Adrenal gland (tissue), 5 donors: ENCODE measurements around the gene DCX.

Experiments used
- POLR2A ChIP-seq, 2 donors: fragments of 450-650 bp; IDR thresholded peaks; one replicate each; pipeline ENCODE4 v1.6.1; 2017; ENCODE audit warnings: antibody characterized with exemption in 2 of 2, mild to moderate bottlenecking in 2 of 2, moderate library complexity in 1 of 2
- TF ChIP-seq, protein P1 (sequence below), 6 experiments: fragments of 450-650 bp in 4 of 6; fragments of 200-600 bp in 2 of 6; sonication (generic) in 1 of 6; IDR thresholded peaks; 1 replicate in 5 of 6; 2 replicates in 1 of 6; pipeline versions ENCODE4 v1.5.1 to v1.8.0; 2016 to 2021; ENCODE audit warnings: antibody characterized with exemption in 6 of 6, mild to moderate bottlenecking in 2 of 6, moderate library complexity in 1 of 6
- donor health status: DM: no; HTN: no; CAD: no.

DNA sequence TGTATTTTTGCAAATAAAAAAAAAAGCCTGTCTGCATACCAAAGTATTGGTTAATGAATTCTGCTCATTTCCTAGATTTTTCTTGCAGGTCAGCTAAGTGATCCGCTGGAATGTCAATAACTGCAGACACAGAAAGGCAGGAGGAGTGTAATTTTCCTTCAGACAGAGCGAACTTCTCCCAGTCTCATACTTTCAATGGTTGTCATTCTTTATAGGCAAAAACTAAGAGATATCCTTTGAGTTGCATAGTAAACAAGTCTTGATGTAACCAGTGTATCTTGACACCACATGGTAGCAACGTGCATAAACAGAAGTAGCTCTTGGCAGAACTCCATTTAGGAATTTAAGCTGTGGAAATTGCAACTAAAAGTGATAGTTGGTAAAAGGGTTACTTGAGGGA lies 149.9 kb downstream of the DCX start:
- TF ChIP-seq, protein P1, sequence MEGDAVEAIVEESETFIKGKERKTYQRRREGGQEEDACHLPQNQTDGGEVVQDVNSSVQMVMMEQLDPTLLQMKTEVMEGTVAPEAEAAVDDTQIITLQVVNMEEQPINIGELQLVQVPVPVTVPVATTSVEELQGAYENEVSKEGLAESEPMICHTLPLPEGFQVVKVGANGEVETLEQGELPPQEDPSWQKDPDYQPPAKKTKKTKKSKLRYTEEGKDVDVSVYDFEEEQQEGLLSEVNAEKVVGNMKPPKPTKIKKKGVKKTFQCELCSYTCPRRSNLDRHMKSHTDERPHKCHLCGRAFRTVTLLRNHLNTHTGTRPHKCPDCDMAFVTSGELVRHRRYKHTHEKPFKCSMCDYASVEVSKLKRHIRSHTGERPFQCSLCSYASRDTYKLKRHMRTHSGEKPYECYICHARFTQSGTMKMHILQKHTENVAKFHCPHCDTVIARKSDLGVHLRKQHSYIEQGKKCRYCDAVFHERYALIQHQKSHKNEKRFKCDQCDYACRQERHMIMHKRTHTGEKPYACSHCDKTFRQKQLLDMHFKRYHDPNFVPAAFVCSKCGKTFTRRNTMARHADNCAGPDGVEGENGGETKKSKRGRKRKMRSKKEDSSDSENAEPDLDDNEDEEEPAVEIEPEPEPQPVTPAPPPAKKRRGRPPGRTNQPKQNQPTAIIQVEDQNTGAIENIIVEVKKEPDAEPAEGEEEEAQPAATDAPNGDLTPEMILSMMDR (IDR thresholded peaks at IDR 0.05): no peak
- TF ChIP-seq POLR2A (IDR thresholded peaks at IDR 0.05): no peak
